DND-41 (cell line): Measurements from ENCODE around the gene PTS.

Experiments used
- EZH2 ChIP-seq: IDR thresholded peaks from 3 replicates; pipeline ENCODE4 v1.6.1; 2012; ENCODE audit warnings: borderline replicate concordance, low read depth, mild to moderate bottlenecking, moderate library complexity, low read length, inconsistent platforms; ENCODE audit not compliant: severe bottlenecking
- TF ChIP-seq, protein P1 (sequence below): IDR thresholded peaks from 2 replicates; pipeline ENCODE4 v1.5.1; 2012; ENCODE audit warnings: borderline replicate concordance, low read length, moderate library complexity, mild to moderate bottlenecking; ENCODE audit not compliant: poor library complexity, severe bottlenecking; ENCODE audit errors: extremely low read depth

DNA sequence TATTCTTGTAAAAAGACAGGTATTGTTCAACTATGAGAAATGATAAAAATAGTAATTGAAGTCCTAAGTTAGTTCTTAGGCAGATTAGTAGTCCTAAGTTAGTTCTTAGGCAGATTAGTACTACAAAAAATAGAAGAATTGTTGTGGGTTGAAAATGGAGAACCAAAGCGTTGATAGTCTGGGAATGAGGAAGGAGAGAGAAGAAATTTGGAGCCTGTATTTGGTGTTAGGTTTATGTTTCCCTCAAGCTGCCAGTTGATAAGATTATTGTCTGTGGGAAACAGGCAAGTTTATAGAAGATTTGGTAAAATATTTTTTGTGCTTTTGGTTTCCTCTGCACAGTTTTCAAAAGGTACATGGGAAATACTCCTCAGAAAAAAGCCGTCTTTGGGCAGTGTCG, 47.3 kb upstream of the PTS start:
- TF ChIP-seq, protein P1, sequence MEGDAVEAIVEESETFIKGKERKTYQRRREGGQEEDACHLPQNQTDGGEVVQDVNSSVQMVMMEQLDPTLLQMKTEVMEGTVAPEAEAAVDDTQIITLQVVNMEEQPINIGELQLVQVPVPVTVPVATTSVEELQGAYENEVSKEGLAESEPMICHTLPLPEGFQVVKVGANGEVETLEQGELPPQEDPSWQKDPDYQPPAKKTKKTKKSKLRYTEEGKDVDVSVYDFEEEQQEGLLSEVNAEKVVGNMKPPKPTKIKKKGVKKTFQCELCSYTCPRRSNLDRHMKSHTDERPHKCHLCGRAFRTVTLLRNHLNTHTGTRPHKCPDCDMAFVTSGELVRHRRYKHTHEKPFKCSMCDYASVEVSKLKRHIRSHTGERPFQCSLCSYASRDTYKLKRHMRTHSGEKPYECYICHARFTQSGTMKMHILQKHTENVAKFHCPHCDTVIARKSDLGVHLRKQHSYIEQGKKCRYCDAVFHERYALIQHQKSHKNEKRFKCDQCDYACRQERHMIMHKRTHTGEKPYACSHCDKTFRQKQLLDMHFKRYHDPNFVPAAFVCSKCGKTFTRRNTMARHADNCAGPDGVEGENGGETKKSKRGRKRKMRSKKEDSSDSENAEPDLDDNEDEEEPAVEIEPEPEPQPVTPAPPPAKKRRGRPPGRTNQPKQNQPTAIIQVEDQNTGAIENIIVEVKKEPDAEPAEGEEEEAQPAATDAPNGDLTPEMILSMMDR = no peak
- TF ChIP-seq EZH2 = no peak
